ENCODE measurements around the gene RNF103. TPM values are rescaled to one million over a fixed set of nuclear protein-coding genes. Genes with fewer than 3 reads are reported as not detected.

The RNF103 gene
- total and polyA plus RNA-seq, 2 of the 8 experiments (the other 6 are each of a cell fraction or from before 2014, with no cell fraction given) = 3.3 to 7.4 TPM

DNA sequence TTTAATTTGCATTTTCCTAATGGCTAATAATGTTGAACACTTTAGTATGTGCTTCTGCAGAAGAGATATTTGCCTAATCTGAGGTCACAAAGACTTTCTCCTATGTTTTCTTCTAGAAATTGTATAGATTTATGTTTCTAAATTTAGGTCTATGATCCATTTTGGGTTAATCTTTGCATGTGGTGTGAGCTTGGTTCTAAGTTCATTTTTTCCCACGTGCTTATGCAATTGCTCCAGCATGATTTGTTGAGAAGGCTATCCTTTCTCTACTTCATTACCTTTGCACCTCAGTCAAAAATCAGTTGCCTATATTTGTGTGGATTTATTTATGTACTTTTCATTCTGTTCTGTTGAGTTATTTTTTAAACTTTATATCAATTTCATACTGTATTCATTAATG lies 15.0 kb upstream of the RNF103 start:
- Histone ChIP-seq H3K4me2 (ENCODE audit: insufficient read depth in 1 of 2, low read depth in 2 of 2, low read length in 2 of 2) (no peak overlapping the region), H2BK120ac (replicated peaks; ENCODE audit: low read depth, low read length) (no peak overlapping the region), H3K14ac (ENCODE audit: insufficient read length) (no peak overlapping the region), H2BK20ac (ENCODE audit: low read length) (no peak overlapping the region), H3K4me1 (replicated peaks in 1 of 4; ENCODE audit: control insufficient read depth in 3 of 4, insufficient read depth in 4 of 4, low read length in 3 of 4) (no peaks in the 10 kb centered on the region), H4K91ac (replicated peaks; ENCODE audit: insufficient read length, low read length) (no peak overlapping the region), H3K23me2 (ENCODE audit: low read depth, low read length) (no peaks in the 10 kb centered on the region), H3K79me1 (ENCODE audit: low read depth, low read length) (no peaks in the 10 kb centered on the region), H3K23ac (ENCODE audit: insufficient read length) (no peak overlapping the region), H3K36me3 (ENCODE audit: control insufficient read depth in 2 of 4, insufficient read depth in 4 of 4, low read length in 3 of 4) (no peaks in the 10 kb centered on the region), H3K79me2 (ENCODE audit: control insufficient read depth in 1 of 2, insufficient read depth in 2 of 2, low read length in 2 of 2) (no peaks in the 10 kb centered on the region), H3K4ac (replicated peaks; ENCODE audit: insufficient read length, low read depth, low read length) (no peak overlapping the region), H2BK15ac (ENCODE audit: low read length) (no peak overlapping the region), H3K9ac (replicated peaks in 1 of 4; ENCODE audit: extremely low read depth in 1 of 4, low read depth in 3 of 4, low read length in 3 of 4) (no peak overlapping the region), H3K9me3 (ENCODE audit: insufficient read depth in 2 of 2, low read depth in 1 of 2, low read length in 1 of 2) (no peaks in the 10 kb centered on the region), H4K20me1 (replicated peaks in 1 of 2; ENCODE audit: control insufficient read depth in 1 of 2, insufficient read depth in 2 of 2, low read length in 2 of 2) (no peaks in the 10 kb centered on the region), H3K27ac (ENCODE audit: low read depth, low read length) (no peak overlapping the region), H3K56ac (replicated peaks; ENCODE audit: insufficient read length, low read depth, low read length) (no peak overlapping the region), H2AFZ (ENCODE audit: low read length) (no peak overlapping the region), H2AK5ac (ENCODE audit: low read depth, low read length) (no peak overlapping the region), H3K4me3 (ENCODE audit: extremely low read depth in 1 of 4, insufficient read depth in 2 of 4, low read depth in 3 of 4, low read length in 4 of 4) (no peak overlapping the region), H3K18ac (ENCODE audit: extremely low read depth, low read length) (no peak overlapping the region), H2BK12ac (ENCODE audit: low read depth, low read length) (no peak overlapping the region), H3K27me3 (replicated peaks in 1 of 4; ENCODE audit: control insufficient read depth in 3 of 4, extremely low read depth in 1 of 4, insufficient read depth in 3 of 4, low read length in 3 of 4) (no peaks in the 10 kb centered on the region), H4K5ac (ENCODE audit: insufficient read length, low read depth, low read length) (no peak overlapping the region), H4K8ac (ENCODE audit: extremely low read depth, insufficient read depth, low read length) (no peak overlapping the region), H2BK5ac (ENCODE audit: low read depth, low read length) (no peak overlapping the region)
- no peak for FAIRE-seq
- WGBS, 2 experiments (ENCODE audit: extremely low coverage in 1 of 2, insufficient coverage in 1 of 2, insufficient read length in 1 of 2, insufficient replicate concordance in 2 of 2, low coverage in 1 of 2, low lambda C conversion rate in 2 of 2, missing lambda C conversion rate in 1 of 2) = 79% methylated on average over 1 of the region's 1 CpG; no CpG with 5 or more reads in 1 of the 2 experiments
- TF ChIP-seq PHF8 (conservative IDR thresholded peaks at IDR 0.05; ENCODE audit: low read depth, low read length) (no peak), FOSL1 (IDR thresholded peaks at IDR 0.05; ENCODE audit: insufficient read depth, low read depth, low read length) (no peak)
- TF ChIP-seq, protein P1, sequence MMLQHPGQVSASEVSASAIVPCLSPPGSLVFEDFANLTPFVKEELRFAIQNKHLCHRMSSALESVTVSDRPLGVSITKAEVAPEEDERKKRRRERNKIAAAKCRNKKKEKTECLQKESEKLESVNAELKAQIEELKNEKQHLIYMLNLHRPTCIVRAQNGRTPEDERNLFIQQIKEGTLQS (IDR thresholded peaks at IDR 0.05; ENCODE audit: insufficient read depth, low read depth, low read length) = no peak
- no peak for DNase-seq (ENCODE audit: low read depth in 1 of 2, low spot score in 2 of 2)
- ChIA-PET POLR2A (ENCODE audit: partially characterized antibody) (no interaction called here), CTCF (ENCODE audit: partially characterized antibody) (no interaction called here)

Measured in H1 (cell line).